ENCODE measurements around the gene CDK5R1. TPM values are rescaled to one million over a fixed set of nuclear protein-coding genes. Genes with fewer than 3 reads are reported as not detected.
"Not testable (repeated sequence)": the region's sequence is repeated elsewhere in the genome, so short reads cannot be mapped to it uniquely, and the experiment has no call there.

CDK5R1 gene
- total RNA-seq, 1 donor from 2014 or later, result 1.3 TPM

DNA sequence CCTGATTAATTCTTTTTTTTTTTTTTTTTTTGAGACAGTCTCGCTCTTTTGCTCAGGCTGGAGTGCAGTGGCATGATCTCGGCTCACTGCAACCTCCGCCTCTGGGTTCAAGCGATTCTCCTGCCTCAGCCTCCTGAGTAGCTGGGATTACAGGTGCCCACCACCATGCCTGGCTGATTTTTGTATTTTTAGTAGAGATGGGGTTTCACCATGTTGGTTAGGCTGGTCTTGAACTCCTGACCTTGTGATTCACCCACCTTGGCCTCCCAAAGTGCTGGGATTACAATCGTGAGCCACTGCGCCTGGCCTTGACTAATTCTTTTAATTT is 37.7 kb downstream of the CDK5R1 start:
- ATAC-seq; DNase-seq (ENCODE audit: missing footprints); intact Hi-C loops (cut with DNase I): not testable (repeated sequence)

DNA sequence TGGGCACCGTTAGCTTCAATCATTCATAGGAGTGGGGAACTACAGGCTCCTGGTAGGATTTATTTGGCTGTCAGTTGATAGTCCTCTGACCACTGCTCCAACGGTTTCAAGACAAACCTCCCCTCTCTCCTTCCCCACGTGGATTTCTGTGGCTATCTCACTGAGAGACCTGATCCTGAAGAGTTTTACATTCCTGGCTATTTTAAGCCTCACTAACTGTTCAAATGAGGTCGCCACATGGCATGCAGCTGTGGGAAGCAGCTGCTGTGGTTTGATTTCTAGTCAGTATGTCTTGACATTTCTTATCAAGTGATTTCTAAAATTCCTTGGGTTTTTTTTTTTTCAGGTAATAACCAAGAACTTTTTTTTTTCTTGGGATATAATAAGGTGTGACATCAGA is 38.3 kb downstream of the CDK5R1 start:
- no peak for ATAC-seq

DNA sequence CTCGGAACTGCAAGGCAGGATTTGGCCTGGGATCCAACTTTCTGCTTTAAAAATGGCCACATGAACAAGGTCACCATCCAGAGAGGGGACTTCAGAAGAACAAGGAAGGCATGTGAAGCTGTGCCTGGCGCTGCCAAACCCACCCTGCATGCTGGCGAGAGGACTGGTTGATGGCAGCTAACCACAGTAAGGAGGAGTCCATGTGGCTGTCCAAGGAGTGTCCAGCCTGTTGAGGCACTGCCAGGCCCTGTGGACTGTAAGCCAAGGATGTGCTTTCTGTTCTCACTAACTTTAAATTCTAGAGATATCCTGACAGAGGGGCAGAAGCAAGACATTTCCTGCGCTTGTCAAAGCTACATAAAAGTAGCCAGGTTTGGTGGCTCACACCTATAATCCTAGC is 40.4 kb downstream of the CDK5R1 start:
- no peak for DNase-seq (ENCODE audit: missing footprints)
- intact Hi-C loops (cut with DNase I), result no loop called here
- ATAC-seq, result no peak

More for the DNA sequence above, 38.3 kb downstream of the CDK5R1 start:
- no peak for DNase-seq (ENCODE audit: missing footprints)
- intact Hi-C loops (cut with DNase I), result no loop called here

DNA sequence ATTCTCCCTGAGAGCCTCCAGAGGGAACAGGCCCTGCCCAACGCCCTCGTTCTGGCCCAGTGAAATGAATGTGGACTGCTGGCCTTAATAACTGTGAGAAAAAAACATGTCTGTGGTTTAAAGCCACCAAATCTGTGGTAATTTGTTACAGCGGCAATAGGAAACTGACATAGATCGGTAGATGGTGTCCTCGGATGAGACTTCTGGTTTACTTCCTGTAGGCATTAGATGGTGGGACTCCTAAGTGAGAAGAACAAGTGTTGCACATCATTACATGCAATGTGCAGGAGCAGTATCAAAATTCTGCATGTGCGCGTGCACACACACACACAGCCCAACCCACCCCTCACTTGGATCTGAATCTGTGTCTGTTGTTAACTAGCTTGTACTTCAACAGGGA is 42.0 kb downstream of the CDK5R1 start:
- intact Hi-C loops (cut with DNase I), result no loop called here
- ATAC-seq, result no peak
- no peak for DNase-seq (ENCODE audit: missing footprints)

DNA sequence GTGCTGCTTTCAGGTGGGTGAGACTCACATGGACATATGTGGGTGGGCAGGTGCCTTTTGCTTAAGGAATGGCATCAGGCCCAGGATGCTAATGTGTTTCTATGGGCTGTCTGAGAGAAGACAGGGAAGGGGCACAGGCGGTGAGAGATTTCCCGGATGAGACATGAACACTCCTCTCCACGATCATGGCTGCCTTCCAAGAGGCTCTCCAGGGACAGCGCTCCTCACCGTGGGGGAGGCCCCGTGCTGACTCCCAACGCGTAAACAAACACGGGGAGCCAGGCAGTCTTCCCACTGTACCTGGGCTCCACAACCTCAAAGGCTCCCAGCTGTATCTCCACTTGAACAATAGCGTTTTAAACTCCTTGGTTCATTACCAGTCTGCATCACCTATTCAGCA is 42.8 kb downstream of the CDK5R1 start:
- DNase-seq (ENCODE audit: missing footprints), result no peak
- ATAC-seq, result no peak
- intact Hi-C loops (cut with DNase I), result no loop called here

DNA sequence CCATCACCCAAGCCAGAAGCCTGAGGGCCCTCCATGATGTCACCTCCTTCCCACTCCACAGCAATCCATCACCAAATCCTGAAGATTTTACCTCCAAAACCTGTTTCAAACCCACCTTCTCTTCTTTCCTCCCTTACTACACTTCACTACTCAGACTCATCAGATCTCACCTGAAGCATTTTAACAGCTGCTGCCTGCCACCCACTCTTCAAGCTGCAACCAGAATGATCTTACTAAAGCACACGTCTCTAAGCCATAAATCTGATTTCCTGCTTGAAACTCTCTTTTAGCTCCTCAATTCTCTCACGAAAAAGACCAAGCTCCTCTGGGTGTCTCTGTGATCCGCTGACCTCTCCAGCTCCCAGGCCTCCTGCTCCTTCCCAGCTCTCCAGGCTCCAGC is 46.5 kb downstream of the CDK5R1 start:
- intact Hi-C loops (cut with DNase I), result no loop called here
- ATAC-seq (no peak), DNase-seq (ENCODE audit: missing footprints) (no peak)

DNA sequence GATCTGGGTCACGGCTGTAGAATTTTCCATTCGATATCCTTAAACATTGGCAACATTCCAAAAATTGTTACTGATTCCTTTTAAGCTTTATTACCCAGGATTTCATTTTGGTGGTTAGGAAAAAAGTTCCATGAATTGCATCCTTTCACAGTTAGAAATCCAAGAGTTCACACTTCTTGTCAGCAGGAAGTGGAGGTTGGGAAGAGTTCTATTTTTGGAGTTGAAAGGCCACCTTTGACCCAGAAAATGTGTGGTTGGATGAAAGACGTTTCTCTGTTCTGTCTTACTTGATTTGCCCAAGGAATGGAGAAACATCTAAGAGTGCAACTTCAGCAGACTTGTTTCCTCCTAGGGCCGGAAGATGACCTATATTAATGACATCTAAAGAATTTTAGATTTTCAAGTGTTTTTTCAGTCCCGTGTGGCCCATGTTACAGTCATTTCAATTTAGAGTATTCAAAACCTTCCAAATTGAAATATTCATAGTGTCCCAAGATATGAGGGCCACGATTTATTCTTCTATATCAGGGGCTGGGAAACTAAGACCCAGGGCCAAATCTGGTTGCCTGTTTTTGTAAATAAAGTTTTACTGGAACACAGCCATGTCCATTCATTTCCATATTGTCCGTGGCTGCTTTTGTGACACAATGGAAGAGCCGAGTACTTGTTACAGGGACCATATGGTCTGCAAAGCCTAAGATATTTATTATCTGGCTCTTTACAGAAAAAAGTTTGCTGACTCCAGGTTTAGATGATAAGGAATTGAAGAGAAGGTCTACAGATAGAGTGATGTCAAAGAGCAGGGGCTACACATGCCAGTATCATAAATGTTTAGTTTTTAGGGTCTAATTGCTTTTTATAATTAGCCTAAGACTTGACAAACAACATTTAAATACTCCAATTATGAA is 50.2 kb downstream of the CDK5R1 start:
- intact Hi-C loops (cut with DNase I), result no loop called here
- no peak for DNase-seq (ENCODE audit: missing footprints)
- ATAC-seq, result no peak

Other genes starting within 250 kb of the CDK5R1 start
- gene RHBDL3, start 221.2 kb upstream of the CDK5R1 start, total RNA-seq, result 3.4 TPM
- 15.9 TPM for gene C17orf75, start 144.8 kb upstream of the CDK5R1 start, total RNA-seq
- 58.4 TPM for gene ZNF207, start 136.8 kb upstream of the CDK5R1 start, total RNA-seq
- gene PSMD11, start 42.5 kb upstream of the CDK5R1 start, total RNA-seq, result 57.0 TPM